Urothelium cell line (cell line): ENCODE measurements around the gene NUDT13.
A peak's percentile ranks its signal among the peaks of the same experiment; 100 is the strongest.

ENCODE experiments used
- DNase-seq: peaks from one replicate; pipeline ENCODE4 v3.0.0; 2011; ENCODE audit warnings: low spot score, mixed read lengths
- FAIRE-seq: peaks from 2 replicates; lab custom pipeline; 2011; peaks lifted over from hg19 to GRCh38; lab: Jason Lieb, UNC

The NUDT13 gene

DNA sequence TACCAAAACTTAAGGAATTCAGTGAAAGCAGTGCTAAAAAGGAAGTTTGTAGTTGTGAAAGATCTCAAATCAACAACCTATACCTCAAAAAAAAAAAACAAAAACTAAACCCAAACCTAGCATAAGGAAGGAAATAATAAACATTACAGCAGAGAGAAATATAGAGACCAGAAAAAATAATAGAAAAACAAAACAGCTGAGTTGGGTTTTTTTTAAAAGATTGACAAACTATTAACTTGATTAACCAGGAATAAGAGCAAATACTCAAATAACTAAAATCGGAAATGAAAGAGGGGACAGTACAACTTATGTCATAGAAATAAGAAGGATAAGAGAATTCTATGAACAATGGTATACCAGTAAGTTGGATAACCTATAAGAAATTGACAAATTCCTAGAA lies 50.8 kb downstream of the NUDT13 start:
- FAIRE-seq (no peak), DNase-seq (no peak)

DNA sequence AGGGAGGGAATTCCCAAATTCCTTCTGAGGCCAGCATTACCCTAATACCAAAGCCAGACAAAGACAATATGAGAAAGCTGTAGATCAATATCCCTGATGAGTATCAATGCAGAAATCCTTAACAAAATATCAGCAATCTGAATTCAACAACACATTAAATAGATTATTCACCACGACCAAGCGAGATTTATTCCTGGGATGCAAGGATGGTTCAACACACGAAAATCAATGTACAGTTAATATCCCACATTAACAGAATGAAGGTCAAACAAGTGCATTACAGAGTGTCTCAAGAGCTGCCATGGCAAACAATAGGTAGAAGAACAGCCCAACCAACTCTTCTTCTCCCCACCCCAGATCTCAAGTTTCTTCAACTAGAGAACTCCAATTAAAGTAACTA lies 51.4 kb downstream of the NUDT13 start:
- DNase-seq, result no peak
- FAIRE-seq, result no peak

DNA sequence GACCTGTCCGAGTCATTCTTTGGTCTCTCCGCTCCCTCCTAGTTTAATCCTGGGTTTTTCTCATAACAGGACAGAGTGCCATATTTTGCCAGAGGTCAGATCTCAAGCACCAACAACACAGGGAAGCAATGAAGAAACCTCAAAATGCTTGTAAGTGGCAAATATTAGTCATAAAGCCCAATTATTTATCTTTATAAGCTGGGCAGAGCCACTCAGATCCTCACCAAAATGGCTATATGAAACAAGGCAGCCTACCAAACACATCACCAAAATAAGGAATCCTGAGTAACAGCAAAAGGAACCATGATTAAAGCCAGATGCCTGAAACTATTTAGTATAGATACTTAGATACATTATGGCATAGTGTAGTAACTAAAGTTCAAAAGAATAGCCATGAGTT lies 52.8 kb downstream of the NUDT13 start:
- FAIRE-seq (no peak), DNase-seq (no peak)

DNA sequence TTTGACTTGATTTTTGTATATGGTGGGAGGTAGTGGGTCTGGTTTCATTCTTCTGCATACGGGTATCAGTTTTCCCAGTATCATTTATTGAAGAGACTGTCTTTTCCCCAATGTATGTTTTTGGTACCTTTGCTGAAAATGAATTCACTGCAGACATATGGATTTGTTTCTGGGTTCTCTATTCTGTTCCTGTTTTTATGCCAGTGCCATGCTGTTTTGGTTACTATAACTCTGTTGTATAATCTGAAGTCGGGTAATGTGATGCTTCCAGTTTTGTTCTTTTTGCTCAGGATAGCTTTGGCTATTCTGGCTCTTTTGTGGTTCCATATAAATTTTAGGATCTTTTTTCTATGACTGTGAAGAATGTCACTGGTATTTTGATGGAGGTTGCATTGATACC lies 56.7 kb downstream of the NUDT13 start:
- DNase-seq (no peak), FAIRE-seq (no peak)

DNA sequence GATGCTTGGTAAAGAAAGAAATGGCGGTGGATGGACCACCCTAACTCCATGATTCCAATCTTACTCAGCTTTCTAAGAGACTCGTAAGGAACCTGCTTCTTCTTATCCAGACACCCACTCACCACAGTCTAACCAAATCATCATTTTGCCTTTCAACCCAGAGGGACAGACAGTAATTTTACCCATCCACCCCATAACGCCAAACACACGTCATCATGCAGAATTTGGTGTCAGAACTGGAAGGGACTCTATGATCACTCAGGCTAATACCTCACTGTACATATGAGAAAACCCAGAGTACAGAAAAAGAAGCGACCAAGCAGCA lies 57.2 kb downstream of the NUDT13 start:
- no peak for DNase-seq
- FAIRE-seq, result no peak

DNA sequence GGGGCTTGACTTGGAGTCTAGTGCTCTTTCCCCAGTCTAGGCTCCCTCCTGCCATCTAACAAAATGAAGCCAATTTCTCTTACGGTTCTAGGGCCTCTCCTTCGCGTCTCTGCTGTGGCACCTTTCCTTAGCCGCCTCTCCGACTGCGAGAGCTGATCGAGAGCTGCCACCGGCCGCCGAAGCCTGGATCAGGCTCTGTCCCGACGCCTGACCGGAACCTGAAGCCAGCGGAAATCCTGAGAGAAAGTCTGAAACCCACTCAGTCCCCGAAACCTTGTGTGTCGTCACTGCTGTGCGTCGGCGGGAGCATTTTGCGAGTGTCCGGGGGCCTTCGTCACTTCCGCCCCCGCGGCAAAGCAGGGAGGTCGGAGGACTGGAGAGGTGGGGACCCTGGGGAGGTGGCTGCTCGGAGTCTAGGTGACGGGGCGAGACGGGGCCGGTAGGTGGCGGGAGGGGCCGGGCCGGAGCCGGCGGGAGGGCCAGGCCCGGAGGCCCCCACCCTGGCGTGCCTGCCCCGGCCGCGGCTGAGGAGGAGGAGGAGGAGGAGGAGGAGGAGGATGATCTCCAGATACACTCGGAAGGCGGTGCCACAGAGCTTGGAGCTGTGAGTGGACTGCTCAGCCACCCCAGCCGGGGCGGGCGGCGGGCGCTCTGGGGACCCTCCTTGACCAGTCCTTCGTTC lies 57.7 kb downstream of the NUDT13 start, which contains the start of the genes ECD and FAM149B1:
ECD (minus strand) TSS at position 226 of the 682 bp plus-strand sequence. CDS start 4,071 bp downstream, outside the sequence.
FAM149B1 (plus strand) TSS at position 337 of the 682 bp plus-strand sequence; CDS start at position 558, 221 bp downstream.
- FAIRE-seq (peak; percentile 96), DNase-seq (peak; percentile 96)

DNA sequence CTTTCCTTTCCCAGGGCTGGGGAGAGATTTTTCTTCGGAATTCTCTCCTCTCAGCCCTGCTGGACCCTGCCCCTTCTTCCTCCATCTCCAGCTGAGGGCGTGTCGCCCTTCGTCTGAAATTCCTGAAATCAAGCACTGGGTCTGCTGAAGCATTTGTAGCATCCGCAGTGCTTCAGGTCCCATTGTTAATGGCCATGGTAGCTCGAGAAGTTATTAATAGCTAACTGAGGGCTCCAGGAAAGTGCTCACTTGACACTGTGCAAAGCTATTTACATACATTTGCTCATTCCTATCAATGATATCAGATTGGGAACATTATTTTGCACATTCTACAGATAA lies 58.2 kb downstream of the NUDT13 start:
- DNase-seq (no peak), FAIRE-seq (no peak)

DNA sequence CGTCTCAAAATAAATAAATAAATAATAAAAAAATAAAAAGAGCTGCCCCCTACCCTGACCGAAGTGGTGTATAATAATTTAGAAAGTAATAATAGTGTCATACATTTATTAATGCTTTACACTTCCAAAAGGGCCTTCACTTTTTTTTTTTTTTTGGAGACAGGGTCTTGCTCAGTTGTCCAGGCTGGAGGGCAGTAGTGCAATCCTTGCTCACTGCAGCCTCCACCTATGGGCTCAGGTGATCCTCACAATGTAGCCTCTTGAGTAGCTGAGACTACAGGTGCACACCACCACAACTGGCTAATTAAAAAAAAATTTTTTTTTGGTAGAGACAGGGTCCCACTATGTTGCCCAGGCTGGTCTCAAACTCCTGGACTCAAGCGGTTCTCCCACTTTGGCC lies 59.1 kb downstream of the NUDT13 start:
- FAIRE-seq, result no peak
- no peak for DNase-seq

DNA sequence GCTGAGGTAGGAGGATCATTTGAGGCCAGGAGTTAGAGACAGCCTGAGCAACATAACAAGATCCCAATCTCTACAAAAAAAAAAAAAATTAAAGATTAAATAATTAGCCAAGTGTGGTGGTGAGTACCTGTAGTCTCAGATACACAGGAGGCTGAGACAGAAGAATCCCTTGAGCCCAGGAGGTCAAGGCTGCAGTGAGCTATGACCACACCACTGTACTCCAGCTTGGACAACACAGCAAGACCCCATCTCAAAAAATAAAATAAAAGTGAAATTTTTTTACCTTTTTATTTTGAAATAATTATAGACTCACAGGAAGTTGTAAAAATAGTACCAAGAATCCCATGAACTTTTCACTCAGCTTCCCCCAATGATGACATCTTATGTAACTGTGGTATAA lies 62.6 kb downstream of the NUDT13 start:
- FAIRE-seq (no peak), DNase-seq (no peak)

DNA sequence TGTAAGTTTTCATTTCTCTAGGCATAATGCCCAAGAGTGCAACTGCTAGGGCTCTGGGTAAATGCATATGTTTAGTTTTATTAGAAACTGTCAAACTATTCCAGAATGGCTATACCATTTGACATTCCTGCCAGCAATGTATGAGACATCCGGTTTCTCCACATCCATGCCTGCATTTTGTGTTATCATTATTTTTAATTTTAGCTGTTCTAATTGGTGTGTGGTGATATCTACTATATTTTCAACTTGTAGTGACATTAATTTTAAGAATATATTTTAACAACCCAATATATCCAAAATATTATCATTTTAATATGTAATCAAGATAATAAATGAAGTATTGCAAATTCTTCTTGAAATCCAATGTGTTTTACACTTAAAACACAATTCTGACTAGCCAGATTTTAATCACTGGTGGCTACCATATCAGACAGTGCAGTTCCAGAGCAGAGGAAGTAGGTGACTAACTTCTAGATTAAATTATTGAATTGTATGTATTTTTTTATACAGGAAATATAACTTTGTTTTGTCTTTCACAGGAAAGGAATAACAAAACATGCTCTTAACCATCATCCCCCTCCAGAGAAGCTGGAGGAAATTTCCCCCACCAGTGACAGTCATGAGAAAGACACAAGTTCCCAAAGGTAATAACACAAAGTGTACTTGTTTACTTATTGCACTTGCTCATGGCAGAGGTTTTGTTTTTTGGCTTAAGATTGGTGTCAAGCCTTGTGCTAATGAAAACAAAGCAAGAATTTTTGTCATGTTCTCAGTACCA lies 64.1 kb downstream of the NUDT13 start:
- FAIRE-seq (no peak), DNase-seq (no peak)
